T follicular helper cell (primary cell): Measurements from ENCODE around the gene EPHB2.

Experiments
- DNase-seq: peaks from one replicate; pipeline ENCODE4 v3.0.0-alpha.2; 2020; ENCODE audit warnings: low read depth

Gene EPHB2

DNA sequence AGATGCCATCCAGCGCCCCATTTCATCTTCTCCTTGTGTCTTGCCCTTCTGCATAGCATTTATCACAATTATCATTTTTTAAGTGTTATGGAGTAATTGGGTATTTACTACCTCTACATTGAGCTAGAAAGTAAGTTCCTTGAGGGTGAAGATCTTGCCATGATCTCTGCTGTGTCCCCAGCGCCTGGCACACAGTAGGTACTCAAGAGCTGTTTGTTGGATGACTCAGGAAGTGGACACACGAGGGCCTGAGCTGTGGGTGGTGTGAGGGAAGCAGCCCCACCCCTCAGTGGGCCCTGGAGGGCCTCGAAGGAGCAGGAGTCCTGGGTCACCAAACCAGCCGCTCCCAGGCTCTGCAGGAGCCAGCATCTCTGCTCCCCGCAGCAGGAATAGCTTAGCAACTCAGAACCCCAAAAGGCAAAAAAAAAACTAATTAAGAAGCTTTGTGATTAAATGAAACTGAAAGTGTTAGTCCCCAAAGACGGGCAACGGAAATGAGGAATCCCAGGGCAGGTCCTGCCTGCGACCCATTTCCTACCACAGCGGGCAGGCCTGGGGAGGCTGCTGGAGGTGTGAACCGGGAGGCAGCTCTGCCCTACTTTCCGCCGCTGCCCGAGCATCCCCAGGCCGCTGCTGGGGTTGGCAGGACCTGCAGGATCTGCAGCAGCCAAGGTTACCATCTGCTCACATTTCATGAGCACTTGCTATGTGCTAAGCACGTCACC lies 174.3 kb downstream of the EPHB2 start:
- DNase-seq, result no peak

DNA sequence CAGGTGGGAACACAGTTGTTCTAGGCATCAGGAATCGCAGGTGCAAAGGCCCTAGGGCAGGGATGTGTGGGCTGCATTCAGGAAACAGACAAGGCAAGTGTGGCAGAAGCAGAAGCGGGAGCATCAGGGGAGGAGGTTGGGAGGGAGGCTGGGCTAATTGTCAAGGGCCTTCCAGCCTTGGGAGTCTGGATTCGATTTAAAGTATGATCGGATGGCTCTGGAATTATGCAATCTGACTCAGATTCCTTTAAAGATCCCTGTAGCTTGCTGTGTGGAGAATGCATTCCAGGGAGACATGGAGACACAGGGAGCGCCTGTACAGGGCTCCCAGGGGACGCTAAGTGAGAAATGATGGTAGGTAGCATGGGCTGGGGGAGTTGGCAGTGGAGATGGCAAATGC lies 175.6 kb downstream of the EPHB2 start:
- DNase-seq, result no peak

DNA sequence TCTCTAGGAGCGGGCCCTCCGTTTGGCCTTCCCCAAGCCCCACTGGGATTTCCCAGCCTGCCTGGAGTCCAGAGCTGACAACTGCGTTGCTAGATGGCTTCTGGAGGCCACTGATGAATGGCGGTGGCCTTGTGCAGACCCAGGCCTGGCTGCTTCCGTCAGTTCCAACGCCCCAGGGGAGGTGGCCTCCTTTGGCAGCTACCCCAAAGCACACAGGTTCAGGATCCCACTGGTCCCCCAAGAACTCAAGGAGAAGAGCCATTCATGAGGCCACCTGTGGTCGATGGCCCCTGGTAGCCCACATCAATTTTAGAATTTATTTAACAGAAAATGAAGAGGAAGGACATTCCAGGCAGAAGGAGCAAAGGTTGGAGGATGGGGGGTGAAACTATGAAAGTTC lies 176.9 kb downstream of the EPHB2 start:
- no peak for DNase-seq

DNA sequence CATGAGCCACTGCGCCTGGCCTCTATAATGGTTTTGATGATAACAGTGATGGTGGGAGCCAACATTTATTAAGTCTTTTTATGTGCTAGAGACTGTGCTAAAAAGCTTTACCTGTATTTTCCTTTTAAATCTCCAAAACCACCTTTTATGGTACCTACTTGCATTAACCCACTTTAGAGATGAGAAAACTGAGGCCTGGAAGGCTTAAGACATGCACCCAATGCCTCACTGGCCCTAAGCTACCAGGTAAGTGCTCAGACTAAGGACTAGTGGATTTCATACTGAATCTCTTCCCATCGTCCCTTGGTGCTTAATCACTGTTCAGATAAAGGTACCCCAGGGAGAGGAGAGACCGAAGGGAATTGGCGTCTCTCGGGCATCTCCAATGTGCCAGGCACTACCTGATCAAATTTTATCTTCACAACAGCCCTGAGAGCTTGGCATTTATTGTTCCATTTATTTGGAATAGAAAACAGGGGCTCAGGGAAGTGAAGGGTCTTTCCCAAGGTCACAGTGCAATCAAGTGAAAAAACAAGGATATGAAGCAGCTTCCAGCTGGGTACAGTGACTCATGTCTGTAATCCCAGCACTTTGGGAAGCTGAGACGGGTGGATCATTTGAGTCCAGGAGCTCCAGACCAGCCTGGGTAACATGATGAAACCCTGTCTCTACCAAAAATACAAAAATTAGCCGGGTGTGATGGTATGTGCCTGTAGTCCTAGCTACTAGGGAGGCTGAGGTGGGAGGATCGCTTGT lies 177.9 kb downstream of the EPHB2 start:
- no peak for DNase-seq

DNA sequence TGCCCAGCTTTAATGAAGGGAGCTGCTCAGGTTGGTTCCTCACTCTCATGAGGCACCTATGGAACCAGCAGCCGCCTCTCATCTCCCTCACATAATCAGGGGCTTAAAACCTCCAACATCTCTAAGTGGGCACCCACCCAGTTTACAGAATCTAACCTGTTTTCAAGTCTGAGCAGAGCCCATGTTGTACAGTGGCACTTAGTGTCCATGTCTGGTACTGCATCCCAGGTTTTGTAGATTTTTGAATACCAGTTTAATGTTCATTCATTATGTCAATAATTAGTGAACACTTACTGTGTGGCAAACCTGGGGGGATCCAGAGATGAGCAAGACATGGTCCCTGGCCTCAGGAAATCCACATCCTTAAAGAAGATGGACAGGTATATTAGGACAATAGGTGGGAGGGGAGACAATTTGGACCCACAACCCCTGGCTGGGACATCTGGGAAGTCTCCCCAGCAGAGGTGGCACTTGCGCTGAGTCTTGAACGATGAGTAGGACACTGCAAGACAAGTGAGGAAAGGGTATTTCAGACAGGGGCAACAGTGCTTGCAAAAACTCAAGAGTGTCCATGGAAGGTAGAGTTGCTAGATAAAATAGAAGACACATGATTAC lies 178.7 kb downstream of the EPHB2 start:
- DNase-seq, result no peak

DNA sequence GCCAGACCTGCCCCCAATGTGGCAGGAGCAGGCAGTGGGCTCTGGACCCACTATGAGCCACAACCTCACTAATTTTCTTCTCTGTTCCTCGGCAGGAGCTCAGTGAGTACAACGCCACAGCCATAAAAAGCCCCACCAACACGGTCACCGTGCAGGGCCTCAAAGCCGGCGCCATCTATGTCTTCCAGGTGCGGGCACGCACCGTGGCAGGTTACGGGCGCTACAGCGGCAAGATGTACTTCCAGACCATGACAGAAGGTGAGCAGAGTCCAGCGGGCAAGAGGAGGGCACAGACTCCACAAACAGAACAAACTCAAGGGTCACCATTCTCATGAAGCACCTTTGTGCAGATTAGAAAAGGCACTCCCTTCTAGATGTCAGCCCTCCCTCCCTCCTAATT lies 182.2 kb downstream of the EPHB2 start:
- DNase-seq, result no peak

DNA sequence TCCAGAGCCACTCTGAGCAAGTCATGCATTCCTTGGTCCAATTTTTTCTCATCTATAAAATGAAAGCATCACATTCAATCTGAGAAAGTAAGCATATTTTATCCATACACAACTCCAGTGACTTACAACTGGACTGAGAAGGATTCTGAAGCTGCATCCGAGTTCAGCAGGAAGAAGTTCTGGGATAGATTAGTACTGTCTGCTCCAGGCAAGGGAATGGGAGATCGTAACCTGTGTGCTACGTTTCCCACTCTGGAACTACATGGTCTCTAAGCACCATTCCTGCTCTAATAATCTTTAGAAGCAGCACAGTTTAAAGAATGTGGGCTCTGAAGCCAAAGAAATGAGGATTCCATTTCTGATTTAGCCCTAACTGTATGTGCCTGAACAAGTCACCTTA lies 182.7 kb downstream of the EPHB2 start:
- no peak for DNase-seq

DNA sequence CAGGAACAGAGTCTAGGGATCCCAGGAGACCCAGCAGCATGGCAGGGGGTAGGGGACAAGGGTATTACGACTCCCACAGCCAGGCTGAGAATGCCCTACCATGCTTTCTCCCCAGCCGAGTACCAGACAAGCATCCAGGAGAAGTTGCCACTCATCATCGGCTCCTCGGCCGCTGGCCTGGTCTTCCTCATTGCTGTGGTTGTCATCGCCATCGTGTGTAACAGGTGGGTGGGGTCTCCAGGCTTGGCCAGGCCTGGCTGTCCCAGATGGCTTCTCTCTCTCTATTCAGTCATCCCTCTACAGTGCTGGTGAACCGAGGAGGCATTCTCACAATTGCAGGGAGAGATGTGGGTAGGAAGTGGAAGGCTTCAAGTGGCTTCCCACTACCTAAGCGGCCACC lies 184.7 kb downstream of the EPHB2 start:
- DNase-seq, result no peak

DNA sequence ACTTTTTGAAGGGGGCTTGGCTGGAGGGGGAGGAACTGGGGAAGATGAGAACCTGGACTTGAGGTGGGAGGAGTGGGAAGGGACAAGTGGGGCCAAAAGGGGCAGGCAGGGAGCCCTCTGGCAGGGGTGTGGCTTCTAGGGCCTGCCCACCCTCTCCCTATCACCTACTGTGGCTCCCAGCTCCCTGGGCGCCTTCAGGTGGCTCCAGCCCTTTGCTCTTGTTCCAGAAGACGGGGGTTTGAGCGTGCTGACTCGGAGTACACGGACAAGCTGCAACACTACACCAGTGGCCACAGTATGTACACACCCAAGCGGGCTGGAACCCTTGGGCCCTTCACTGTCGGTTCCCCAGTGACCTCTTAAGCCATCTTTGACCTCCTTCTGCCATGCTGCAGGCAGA lies 185.5 kb downstream of the EPHB2 start:
- DNase-seq, result no peak

DNA sequence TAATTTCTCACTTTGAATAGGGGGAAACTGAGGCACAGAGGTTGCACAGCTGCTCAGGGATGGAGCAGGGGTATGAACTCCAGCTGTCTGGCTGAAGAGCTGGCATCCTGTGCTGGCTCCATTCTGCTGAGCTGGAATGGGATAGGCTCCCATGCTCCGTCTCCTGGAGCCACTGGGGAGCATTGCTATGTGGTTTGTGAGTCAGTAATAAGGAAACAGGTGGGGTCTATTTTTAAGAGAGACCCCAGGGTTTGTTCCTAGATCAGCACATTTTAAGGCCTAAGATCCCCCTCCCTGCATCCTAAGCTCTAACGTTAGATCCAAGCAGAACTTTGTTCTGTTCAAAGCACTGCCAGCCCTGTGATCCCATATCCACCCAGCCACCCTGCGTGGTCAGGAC lies 189.8 kb downstream of the EPHB2 start:
- no peak for DNase-seq

DNA sequence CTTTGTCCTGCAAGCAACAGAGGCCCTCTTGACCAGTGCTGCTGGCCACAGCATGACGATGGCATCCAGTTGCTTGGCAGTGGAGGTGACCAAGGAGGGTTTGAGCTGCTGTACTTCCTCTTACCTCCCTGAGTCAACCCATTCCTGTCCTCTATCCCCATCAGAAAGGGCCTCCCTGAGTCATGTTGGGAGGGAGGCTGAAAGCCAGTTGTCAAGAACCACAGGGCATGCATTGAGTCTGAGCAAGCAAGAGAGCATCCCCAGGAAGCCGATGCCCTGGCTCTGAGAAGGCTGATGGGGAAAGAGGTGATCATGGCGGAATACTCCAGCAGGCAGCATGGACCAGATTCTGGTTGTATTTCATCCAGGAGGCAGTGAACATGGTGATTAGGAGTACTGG lies 192.5 kb downstream of the EPHB2 start:
- no peak for DNase-seq

DNA sequence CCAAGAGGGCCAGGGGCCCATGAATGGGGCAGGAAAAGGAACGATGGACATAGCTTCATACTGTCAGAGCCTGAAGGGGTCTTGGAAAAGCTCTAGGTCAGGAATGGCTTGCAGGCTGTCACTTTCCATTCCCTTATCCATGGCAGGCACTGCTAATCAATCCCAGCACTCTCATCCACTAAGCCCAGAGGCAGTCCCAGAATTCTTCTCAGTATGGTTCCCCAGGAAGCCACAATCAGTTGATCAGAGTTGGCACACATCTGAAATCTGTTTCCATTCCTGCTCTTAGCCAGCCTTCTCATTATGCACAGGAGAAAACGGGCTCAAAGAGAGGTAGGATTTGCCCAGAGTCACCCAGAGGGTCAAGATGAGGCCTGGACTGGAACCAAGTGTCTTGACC lies 196.3 kb downstream of the EPHB2 start:
- no peak for DNase-seq

DNA sequence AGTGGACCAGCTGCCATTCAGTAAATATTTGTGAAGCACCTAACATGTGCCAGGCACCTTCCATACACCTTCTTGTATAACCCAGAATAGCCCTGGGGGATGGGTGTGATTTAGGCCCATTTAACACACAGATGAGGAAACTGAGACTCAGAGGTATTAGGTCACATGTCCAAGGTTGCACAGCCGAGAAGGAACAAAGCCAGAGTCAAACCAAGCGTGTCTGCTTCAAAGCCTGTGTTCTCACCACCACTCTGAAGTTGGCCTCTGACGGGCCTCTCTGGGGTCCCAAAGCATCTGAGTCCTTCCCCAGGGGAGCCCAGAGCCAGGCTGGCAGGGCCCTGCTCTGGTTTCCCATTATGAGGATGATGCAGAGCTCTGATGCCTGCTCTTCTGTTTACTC lies 196.9 kb downstream of the EPHB2 start:
- DNase-seq, result no peak

DNA sequence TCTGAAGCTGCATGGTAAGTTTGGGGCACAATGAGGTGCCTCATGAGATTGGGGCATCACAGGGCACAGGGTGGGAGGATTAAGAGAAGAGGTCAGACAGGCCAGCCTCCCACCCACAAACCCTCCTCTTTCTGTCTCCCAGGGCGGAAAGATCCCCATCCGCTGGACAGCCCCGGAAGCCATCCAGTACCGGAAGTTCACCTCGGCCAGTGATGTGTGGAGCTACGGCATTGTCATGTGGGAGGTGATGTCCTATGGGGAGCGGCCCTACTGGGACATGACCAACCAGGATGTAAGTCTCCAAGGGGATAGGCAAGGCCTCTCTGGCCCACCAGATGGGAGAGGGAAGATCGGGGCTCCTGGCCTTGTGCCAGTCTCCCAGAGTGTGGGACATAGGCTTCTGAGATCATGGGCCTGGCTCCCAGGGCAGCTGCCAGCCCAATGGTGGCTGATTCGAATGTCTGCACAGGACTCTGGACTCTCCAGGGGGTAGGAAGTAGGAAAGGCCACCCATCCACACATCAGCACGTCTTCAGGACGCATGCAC lies 198.3 kb downstream of the EPHB2 start:
- DNase-seq, result no peak

DNA sequence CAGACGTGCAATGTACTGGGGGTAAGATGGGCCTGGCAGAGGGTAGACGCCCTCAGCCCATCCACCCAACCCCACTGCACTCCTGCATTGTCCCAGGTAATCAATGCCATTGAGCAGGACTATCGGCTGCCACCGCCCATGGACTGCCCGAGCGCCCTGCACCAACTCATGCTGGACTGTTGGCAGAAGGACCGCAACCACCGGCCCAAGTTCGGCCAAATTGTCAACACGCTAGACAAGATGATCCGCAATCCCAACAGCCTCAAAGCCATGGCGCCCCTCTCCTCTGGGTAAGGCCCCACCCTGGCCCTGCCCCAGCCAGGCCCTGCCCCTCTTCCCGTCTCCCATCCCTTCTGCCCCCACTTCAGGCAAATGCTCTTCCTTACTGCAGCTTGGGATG lies 199.6 kb downstream of the EPHB2 start:
- DNase-seq, result no peak

DNA sequence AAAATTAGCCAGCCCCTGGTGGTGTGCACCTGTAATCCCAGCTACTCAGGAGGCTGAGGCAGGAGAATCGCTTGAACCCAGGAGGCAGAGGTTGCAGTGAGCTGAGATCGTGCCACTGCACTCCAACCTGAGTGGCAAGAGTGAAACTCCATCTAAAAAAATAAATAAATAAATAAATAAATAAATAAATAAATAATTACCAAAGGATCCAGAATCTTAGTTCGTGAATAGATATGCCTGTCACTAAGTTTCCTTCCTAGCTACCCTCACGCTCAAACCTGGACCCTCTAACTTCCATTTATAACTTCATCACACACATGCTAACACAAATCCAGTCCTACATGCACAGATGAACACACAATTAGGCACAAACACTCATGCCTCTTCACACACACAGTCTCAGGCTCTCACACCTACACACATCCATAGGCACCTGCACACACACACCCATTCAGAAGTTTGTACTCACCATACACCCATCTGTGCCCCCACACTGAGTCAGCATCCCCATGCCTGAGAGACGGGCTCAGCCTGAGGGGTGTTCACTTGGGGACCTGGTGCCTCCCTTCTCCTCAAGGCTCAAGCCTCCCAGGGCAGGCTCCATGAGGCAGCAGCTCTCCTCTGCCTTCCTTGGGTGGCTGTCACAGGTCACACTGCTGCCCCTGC lies 200.5 kb downstream of the EPHB2 start:
- no peak for DNase-seq

DNA sequence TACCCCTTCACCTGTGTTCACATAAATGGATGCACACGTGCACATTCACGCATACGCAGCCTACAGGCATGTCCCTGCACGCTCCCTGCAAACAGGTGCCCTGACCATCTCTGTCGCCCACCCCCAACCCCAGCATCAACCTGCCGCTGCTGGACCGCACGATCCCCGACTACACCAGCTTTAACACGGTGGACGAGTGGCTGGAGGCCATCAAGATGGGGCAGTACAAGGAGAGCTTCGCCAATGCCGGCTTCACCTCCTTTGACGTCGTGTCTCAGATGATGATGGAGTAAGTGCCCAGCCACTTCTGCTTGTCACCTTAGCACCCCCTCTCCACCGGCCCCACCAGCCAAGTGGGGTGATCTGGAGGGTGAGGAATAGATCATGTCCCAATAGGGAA lies 201.7 kb downstream of the EPHB2 start:
- no peak for DNase-seq

DNA sequence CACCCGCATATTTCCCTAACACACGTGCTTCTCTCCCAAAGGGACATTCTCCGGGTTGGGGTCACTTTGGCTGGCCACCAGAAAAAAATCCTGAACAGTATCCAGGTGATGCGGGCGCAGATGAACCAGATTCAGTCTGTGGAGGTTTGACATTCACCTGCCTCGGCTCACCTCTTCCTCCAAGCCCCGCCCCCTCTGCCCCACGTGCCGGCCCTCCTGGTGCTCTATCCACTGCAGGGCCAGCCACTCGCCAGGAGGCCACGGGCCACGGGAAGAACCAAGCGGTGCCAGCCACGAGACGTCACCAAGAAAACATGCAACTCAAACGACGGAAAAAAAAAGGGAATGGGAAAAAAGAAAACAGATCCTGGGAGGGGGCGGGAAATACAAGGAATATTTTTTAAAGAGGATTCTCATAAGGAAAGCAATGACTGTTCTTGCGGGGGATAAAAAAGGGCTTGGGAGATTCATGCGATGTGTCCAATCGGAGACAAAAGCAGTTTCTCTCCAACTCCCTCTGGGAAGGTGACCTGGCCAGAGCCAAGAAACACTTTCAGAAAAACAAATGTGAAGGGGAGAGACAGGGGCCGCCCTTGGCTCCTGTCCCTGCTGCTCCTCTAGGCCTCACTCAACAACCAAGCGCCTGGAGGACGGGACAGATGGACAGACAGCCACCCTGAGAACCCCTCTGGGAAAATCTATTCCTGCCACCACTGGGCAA lies 202.9 kb downstream of the EPHB2 start:
- no peak for DNase-seq

DNA sequence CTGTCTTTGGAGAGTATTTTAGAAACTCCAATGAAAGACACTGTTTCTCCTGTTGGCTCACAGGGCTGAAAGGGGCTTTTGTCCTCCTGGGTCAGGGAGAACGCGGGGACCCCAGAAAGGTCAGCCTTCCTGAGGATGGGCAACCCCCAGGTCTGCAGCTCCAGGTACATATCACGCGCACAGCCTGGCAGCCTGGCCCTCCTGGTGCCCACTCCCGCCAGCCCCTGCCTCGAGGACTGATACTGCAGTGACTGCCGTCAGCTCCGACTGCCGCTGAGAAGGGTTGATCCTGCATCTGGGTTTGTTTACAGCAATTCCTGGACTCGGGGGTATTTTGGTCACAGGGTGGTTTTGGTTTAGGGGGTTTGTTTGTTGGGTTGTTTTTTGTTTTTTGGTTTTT lies 203.5 kb downstream of the EPHB2 start:
- DNase-seq, result no peak

DNA sequence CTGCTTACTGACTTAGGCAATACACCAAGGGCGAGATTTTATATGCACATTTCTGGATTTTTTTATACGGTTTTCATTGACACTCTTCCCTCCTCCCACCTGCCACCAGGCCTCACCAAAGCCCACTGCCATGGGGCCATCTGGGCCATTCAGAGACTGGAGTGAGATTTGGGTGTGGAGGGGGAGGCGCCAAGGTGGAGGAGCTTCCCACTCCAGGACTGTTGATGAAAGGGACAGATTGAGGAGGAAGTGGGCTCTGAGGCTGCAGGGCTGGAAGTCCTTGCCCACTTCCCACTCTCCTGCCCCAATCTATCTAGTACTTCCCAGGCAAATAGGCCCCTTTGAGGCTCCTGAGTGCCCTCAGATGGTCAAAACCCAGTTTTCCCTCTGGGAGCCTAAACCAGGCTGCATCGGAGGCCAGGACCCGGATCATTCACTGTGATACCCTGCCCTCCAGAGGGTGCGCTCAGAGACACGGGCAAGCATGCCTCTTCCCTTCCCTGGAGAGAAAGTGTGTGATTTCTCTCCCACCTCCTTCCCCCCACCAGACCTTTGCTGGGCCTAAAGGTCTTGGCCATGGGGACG lies 204.1 kb downstream of the EPHB2 start:
- no peak for DNase-seq

DNA sequence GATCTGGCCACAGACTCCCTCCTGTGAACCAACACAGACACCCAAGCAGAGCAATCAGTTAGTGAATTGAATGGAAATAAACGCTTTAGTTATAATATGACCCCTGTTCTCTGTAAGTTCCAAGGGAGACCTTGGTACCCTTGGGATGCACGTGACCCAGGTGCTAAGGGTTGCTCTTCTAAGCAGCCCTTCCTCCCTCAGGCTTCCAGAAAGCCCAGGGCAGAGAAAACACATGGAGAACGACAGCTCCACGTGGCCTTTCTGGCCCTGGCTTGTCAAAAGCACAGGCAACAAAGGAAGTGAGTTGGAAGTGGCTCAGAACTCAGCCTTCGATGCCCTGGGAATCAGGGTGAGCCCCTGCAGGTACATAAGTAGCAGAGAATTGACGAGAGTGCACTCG lies 204.6 kb downstream of the EPHB2 start:
- no peak for DNase-seq
